GM10248 (cell line): ENCODE data around the gene GPHN.

Source experiments
- CTCF ChIA-PET: fragments of 300-600 bp; sonication (Branson Sonifier 250); formaldehyde crosslinking; extraction: SDS; loops from one replicate; lab custom pipeline; 2021; ENCODE audit warnings: antibody characterized with exemption; lab: Yijun Ruan, JAX
- POLR2A ChIA-PET: fragments of 350-650 bp; sonication (Branson Sonifier 250); formaldehyde crosslinking; extraction: SDS; loops from one replicate; lab custom pipeline; 2020; ENCODE audit warnings: antibody characterized with exemption; lab: Yijun Ruan, JAX
- DNase-seq: peaks from one replicate; pipeline ENCODE4 v3.0.0; 2012; ENCODE audit errors: extremely low spot score
- CTCF ChIP-seq: IDR thresholded peaks from 2 replicates; pipeline ENCODE4 v1.5.1; 2012; ENCODE audit warnings: mild to moderate bottlenecking, low read depth; ENCODE audit errors: extremely low read depth, missing control alignments, control extremely low read depth

Gene GPHN

GRCh38 chr14:66802962-66803361, 295.0 kb downstream of the GPHN start:
- ChIA-PET POLR2A (no interaction called here), CTCF (no interaction called here)
- TF ChIP-seq CTCF: no peak
- DNase-seq: no peak

- ChIA-PET POLR2A (no interaction called here), CTCF (interaction anchor here (1.6 kb wide), 1 partner anchor 28 kb away, joined by 4 read pairs; no protein-coding TSS in a partner anchor)
- DNase-seq: no peak
- TF ChIP-seq CTCF: no peak
Measured at GRCh38 chr14:66804141-66804540, 296.2 kb downstream of the GPHN start.

- TF ChIP-seq CTCF: no peak
- ChIA-PET CTCF (interaction anchor here (1.4 kb wide), 1 partner anchor 18 kb away, joined by 4 read pairs; no protein-coding TSS in a partner anchor), POLR2A (no interaction called here)
- no peak for DNase-seq
Measured at GRCh38 chr14:66813636-66814035, 305.7 kb downstream of the GPHN start.

GRCh38 chr14:66815687-66816086, 307.7 kb downstream of the GPHN start:
- no peak for TF ChIP-seq CTCF
- CTCF ChIA-PET: interaction anchor here (0.8 kb wide), 2 partner anchors 10 to 14 kb away, joined by 3 read pairs; no protein-coding TSS in a partner anchor
- POLR2A ChIA-PET: no interaction called here
- DNase-seq: no peak

- POLR2A ChIA-PET: no interaction called here
- DNase-seq: no peak
- CTCF ChIA-PET: no interaction called here
- no peak for TF ChIP-seq CTCF
Measured at GRCh38 chr14:66824251-66824650, 316.3 kb downstream of the GPHN start.

- no peak for TF ChIP-seq CTCF
- CTCF ChIA-PET: no interaction called here
- POLR2A ChIA-PET: no interaction called here
Measured at GRCh38 chr14:66827182-66827581, 319.2 kb downstream of the GPHN start.

More at GRCh38 chr14:66827182-66827581, 319.2 kb downstream of the GPHN start:
- DNase-seq: no peak
